Loucy (cell line): ENCODE measurements around the gene ADAM22.

Experiments used
- H2AFZ ChIP-seq: fragments of 200-600 bp; sonication (generic); 2 replicates; pipeline ENCODE4 v1.6.0; 2016; ENCODE audit warnings: antibody characterized with exemption, mild to moderate bottlenecking, low read length, moderate library complexity
- H3F3A ChIP-seq: fragments of 200-600 bp; 2 replicates; pipeline ENCODE4 v1.6.0; 2016; ENCODE audit warnings: antibody characterized with exemption, low read depth, mild to moderate bottlenecking
- H3K27me3 ChIP-seq: fragments of 200-600 bp; sonication (generic); 2 replicates; pipeline ENCODE4 v1.6.1; 2014; ENCODE audit warnings: low read length, mild to moderate bottlenecking; ENCODE audit not compliant: insufficient read depth, poor library complexity, severe bottlenecking
- H3K36me3 ChIP-seq: fragments of 200-600 bp; sonication (generic); 2 replicates; pipeline ENCODE4 v1.6.1; 2016; ENCODE audit warnings: low read length; ENCODE audit not compliant: insufficient read depth
- H3K4me1 ChIP-seq: fragments of 200-600 bp; sonication (generic); 2 replicates; pipeline ENCODE4 v1.5.1; 2014; ENCODE audit warnings: low read length, mild to moderate bottlenecking; ENCODE audit not compliant: insufficient read depth, poor library complexity, severe bottlenecking
- H3K4me2 ChIP-seq: fragments of 200-600 bp; sonication (generic); 2 replicates; pipeline ENCODE4 v1.6.0; 2014; ENCODE audit warnings: antibody characterized with exemption, low read length, low read depth, mild to moderate bottlenecking; ENCODE audit not compliant: poor library complexity, severe bottlenecking
- H3K4me3 ChIP-seq: fragments of 200-600 bp; sonication (generic); 2 replicates; pipeline ENCODE4 v1.5.1; 2014; ENCODE audit warnings: low read length, mild to moderate bottlenecking, mixed read lengths; ENCODE audit not compliant: poor library complexity, severe bottlenecking
- H3K79me2 ChIP-seq: fragments of 200-600 bp; sonication (generic); 2 replicates; pipeline ENCODE4 v1.6.1; 2014; ENCODE audit warnings: low read length; ENCODE audit not compliant: insufficient read depth
- H3K9ac ChIP-seq: fragments of 200-600 bp; sonication (generic); 2 replicates; pipeline ENCODE4 v1.6.0; 2014; ENCODE audit warnings: mild to moderate bottlenecking, low read depth, low read length, moderate library complexity; ENCODE audit not compliant: poor library complexity, severe bottlenecking
- H3K9me2 ChIP-seq: fragments of 200-600 bp; sonication (generic); replicated peaks from 2 replicates; pipeline ENCODE4 v1.6.1; 2016; ENCODE audit warnings: low read depth, low read length, mixed read lengths
- H3K9me3 ChIP-seq: fragments of 200-600 bp; sonication (generic); 2 replicates; pipeline ENCODE4 v1.6.1; 2014; ENCODE audit warnings: mild to moderate bottlenecking, antibody characterized with exemption, low read length, low read depth; ENCODE audit not compliant: insufficient read depth
- H4K20me1 ChIP-seq: fragments of 200-600 bp; sonication (generic); 2 replicates; pipeline ENCODE4 v1.6.0; 2014; ENCODE audit warnings: antibody characterized with exemption, low read length, mild to moderate bottlenecking; ENCODE audit not compliant: insufficient read depth, poor library complexity, severe bottlenecking
- EZH2phosphoT487 ChIP-seq: fragments of 200-600 bp; IDR thresholded peaks from 2 replicates; pipeline ENCODE4 v1.6.1; 2018; ENCODE audit warnings: antibody characterized with exemption, mild to moderate bottlenecking, moderate library complexity, borderline replicate concordance
- TF ChIP-seq, protein P1 (sequence below): fragments of 200-600 bp; sonication (generic); conservative IDR thresholded peaks from 2 replicates; pipeline ENCODE4 v1.5.1; 2014; ENCODE audit warnings: mild to moderate bottlenecking, antibody characterized with exemption, low read length

Gene ADAM22

DNA sequence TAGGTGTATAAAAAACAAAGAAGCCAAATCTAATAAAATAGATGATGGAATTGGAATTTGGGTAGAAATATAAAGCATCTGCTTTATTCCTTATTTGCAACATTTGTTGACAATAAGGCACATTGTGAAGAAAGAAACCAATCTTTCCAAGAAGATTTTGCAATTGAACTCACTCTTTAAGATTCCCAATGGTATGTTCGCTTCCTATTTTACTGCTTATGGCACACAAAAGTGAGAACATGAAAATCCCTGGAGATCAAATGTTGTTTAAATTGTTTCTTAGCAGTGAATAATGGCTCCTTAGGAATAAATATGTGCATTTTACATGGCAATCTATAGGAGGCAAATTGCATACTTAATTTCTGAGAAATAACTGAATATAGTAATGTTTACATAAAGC is 84.5 kb downstream of the ADAM22 start:
- Histone ChIP-seq H3K9me3 (no peaks in the 10 kb centered on the region), H3K79me2 (no peaks in the 10 kb centered on the region), H4K20me1 (no peaks in the 10 kb centered on the region), H3K4me2 (no peak overlapping the region), H3K36me3 (no peaks in the 10 kb centered on the region), H3F3A (no peaks in the 10 kb centered on the region), H3K4me3 (no peak overlapping the region), H3K27me3 (no peaks in the 10 kb centered on the region), H2AFZ (no peak overlapping the region), H3K4me1 (no peaks in the 10 kb centered on the region), H3K9ac (no peak overlapping the region), H3K9me2 (no peaks in the 10 kb centered on the region)
- TF ChIP-seq, protein P1, sequence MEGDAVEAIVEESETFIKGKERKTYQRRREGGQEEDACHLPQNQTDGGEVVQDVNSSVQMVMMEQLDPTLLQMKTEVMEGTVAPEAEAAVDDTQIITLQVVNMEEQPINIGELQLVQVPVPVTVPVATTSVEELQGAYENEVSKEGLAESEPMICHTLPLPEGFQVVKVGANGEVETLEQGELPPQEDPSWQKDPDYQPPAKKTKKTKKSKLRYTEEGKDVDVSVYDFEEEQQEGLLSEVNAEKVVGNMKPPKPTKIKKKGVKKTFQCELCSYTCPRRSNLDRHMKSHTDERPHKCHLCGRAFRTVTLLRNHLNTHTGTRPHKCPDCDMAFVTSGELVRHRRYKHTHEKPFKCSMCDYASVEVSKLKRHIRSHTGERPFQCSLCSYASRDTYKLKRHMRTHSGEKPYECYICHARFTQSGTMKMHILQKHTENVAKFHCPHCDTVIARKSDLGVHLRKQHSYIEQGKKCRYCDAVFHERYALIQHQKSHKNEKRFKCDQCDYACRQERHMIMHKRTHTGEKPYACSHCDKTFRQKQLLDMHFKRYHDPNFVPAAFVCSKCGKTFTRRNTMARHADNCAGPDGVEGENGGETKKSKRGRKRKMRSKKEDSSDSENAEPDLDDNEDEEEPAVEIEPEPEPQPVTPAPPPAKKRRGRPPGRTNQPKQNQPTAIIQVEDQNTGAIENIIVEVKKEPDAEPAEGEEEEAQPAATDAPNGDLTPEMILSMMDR = no peak
- TF ChIP-seq EZH2phosphoT487 = no peak

DNA sequence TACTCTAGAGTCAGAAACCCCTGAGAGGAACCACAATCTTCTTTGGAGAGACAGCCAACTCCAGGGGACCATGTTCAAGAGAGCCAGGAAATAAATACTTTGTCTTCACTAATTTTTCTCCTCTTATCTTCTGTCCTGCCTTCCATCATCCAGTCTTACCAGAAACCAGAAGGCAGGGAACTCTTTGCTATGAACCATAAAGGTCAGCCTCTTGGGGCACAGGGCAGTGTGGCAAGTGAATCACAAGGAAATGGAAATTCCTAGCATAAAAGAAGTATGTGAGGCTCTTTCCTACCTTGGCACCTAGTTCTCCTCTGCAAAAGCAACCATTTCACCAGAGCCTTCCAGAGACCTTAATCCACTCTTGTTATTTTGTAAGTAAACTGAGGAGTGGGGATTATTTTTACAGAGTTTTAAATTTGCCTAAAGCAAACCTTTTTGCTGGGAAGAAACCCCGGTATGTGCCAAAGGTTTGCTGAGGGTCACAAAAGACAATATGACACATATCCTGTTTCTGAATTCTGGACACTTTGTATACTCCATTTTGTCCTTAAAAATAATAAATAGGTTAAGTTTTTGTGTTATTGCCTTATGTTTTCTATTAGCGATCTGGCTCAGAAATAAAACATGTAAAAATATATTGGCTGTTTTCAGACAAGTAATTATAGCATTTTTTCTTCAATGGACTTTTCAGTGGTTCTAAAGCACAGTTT is 87.1 kb downstream of the ADAM22 start:
- H3K9ac ChIP-seq = no peak overlapping the region
- no peak overlapping the region for H3K4me2 ChIP-seq
- no peaks in the 10 kb centered on the region for H3K9me3 ChIP-seq
- no peaks in the 10 kb centered on the region for H3K36me3 ChIP-seq
- no peaks in the 10 kb centered on the region for H3K27me3 ChIP-seq
- H4K20me1 ChIP-seq = no peaks in the 10 kb centered on the region
- H3K79me2 ChIP-seq = no peaks in the 10 kb centered on the region
- H3K4me1 ChIP-seq = no peaks in the 10 kb centered on the region
- no peak overlapping the region for H3K4me3 ChIP-seq
- TF ChIP-seq EZH2phosphoT487 = no peak
- TF ChIP-seq, protein P1 = no peak
- H3F3A ChIP-seq = no peaks in the 10 kb centered on the region
- no peak overlapping the region for H2AFZ ChIP-seq
- H3K9me2 ChIP-seq = no peaks in the 10 kb centered on the region

DNA sequence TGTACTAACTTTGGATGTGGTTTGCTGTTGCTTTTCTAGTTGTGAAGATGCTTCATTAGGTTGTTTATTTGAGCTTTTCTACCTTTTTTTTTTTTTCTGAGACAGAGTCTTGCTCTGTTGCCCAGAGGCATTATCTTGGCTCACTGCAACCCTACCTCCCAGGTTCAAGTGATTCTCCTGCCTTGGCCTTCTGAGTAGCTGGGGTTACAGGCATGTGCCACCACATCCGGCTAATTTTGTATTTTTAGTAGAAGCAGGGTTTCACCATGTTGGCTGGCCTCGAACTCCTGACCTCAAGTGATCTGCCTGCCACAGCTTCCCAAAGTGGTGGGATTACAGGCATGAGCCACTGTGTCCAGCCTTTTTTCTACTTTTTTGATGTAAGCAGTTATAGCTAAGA is 93.7 kb downstream of the ADAM22 start:
- no peaks in the 10 kb centered on the region for H3K9me2 ChIP-seq
- TF ChIP-seq, protein P1 = no peak
- TF ChIP-seq EZH2phosphoT487 = no peak

More for the DNA sequence above, 93.7 kb downstream of the ADAM22 start:
- no peak overlapping the region for H3K4me3 ChIP-seq
- no peak overlapping the region for H3K9ac ChIP-seq
- no peaks in the 10 kb centered on the region for H3K79me2 ChIP-seq
- no peaks in the 10 kb centered on the region for H3K4me1 ChIP-seq
- H2AFZ ChIP-seq = no peak overlapping the region
- no peaks in the 10 kb centered on the region for H3K27me3 ChIP-seq
- peaks cover 28% of the 10 kb centered on the region; the same call in 1 of the 2 replicates for H3K9me3 ChIP-seq
- H4K20me1 ChIP-seq = no peaks in the 10 kb centered on the region
- no peak overlapping the region for H3K4me2 ChIP-seq
- H3F3A ChIP-seq = no peaks in the 10 kb centered on the region
- 0 out of 2 replicates have a peak, but pooled peaks cover 3% of the 10 kb centered on the region for H3K36me3 ChIP-seq
